Activated CD4-positive, alpha-beta T cell treated with anti-CD3 and anti-CD28 coated beads, Interleukin-2, amount 50 U/mL, for 16 hours (primary cell): ENCODE results near the gene ATP6V1E1.
"Not testable (repeated sequence)": the region's sequence is repeated elsewhere in the genome, so short reads cannot be mapped to it uniquely, and the experiment has no call there.

ENCODE experiments used
- DNase-seq: peaks from one replicate; pipeline ENCODE4 v3.0.0-alpha.2; 2020

ATP6V1E1 gene

DNA sequence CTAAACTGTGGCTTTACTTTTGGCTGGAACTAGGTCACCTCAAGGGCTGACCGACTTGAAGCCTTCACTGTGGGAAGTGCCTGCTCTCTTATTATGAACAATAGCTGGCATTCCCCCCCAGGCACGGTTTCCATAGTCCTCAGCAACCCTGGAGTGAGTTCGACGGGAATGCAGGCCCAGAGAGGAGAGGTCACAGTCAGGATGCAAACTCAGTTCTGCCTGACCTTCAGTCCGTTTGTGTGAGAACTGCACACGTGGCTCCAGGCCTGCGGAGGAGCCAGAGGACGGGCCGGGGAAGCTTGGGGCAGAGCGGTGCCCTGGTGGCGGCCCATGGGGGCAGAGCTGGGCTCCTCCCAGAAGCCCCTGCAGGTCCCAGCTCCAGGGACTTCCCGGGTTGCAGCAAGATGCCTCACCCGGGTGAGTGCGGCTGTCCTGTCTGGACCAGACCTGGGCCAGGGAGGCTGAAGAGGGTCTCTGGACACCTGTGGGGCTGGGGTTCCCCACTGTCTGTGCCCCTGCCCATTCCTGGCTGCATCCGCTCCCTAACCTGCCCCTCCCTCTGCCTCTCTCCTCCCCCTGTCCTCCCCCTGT is 48.0 kb downstream of the ATP6V1E1 start:
- no peak for DNase-seq

DNA sequence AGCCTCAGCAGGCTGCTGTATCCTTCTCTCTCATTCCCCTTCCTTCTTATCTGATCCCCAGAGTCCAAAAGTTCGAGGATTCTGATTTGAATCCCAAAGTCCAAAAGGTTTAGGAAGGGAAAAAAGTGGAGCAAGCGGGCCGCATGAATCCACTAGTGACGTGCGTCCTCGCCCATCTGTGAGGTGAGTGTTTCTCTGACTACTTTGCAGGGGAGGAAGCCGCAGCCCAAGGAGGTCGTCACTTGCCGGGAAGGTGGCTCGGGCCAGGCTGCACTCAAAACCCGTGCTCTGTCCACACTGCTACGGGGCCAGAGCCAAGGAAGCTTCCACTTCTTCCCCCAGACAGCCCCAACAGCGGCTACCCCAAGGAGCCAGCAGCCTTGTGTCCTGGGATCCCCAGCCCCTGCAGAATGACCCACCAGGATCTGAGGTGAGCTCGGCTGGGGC is 49.0 kb downstream of the ATP6V1E1 start:
- DNase-seq: no peak

DNA sequence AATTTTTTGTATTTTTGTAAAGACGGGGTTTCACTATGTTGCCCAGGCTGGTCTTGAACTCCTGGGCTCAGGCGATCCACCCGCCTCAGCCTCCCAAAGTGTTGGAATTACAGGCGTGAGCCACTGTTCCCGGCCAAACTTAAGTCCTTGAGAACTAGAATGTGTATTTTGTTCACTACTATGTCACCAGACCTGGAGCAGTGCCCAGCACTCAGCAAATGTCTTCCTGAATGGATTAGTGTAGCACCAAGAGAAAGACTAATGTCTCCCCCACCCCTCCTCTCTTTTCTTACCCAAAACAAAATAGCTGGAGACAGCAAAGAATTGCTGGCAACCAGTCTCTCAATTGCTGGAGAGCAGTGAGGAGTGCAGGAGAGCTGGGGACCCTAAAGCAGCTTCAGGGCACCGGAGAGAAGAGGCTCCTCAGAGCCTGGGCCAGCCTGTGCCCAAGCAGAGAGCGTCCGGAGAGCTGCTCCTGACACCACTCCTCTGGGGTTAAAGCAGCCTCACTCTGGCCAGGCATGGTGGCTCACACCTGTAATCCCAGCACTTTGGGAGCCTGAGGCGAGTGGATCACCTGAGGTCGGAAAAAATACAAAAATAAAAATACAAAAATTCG is 50.3 kb downstream of the ATP6V1E1 start:
- no peak for DNase-seq

DNA sequence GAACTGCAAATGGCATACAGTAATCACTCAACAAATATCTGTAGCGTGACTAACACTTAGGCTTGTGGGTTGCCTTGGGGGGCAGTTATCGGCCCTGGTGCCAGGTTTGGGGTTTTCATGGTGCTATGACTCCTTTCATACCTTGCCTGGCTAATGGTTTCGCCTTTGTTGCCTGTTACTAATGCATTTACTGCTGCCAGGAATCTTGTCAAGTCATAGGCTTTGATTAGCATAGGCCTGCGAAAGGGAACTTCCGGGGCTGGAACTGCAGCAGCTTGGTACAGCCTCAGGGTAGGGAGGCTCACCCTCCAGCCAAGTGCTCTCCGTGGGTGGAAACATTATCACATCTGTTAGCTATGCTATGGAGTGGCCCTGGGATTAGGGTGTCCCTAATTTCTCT is 52.1 kb downstream of the ATP6V1E1 start:
- DNase-seq: peak; percentile 34

DNA sequence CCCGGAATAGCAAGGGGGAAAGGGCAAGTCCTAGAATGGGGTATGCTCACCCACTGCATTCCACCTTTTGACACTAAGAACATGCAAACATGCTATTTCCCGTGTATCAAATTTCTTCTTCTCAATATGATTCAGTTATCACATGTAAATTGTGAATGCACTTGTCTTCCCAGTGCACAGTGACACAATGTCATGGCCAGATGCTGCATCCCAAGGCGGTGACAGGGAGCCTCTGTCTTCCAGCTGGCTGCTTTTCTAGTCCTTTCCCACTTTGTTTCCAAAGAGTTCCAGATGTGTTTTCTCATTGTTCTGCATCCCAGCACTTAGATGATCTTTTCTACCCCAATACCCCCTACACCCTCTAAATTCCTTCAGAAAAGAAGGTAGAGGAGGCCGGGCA is 52.9 kb downstream of the ATP6V1E1 start:
- DNase-seq: no peak

DNA sequence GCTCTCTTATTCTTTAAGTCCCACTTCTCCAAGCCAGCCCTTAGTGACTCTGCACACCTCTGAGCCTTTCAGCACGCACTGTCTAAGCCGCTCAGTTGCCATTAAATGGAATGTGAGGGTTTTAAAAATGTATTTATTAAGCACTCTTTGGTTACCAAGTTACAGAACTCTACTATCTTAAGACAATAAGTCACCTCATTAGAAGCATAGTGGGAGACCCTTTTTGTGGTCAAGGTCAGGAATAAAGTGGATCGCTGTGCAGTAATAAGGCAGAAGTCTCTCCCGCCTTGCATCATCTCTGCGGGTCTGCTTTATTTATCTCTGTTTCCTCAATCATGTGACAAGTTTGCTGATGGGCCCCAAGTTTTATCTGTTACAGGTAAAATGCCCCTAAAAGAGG is 53.4 kb downstream of the ATP6V1E1 start:
- DNase-seq: no peak

DNA sequence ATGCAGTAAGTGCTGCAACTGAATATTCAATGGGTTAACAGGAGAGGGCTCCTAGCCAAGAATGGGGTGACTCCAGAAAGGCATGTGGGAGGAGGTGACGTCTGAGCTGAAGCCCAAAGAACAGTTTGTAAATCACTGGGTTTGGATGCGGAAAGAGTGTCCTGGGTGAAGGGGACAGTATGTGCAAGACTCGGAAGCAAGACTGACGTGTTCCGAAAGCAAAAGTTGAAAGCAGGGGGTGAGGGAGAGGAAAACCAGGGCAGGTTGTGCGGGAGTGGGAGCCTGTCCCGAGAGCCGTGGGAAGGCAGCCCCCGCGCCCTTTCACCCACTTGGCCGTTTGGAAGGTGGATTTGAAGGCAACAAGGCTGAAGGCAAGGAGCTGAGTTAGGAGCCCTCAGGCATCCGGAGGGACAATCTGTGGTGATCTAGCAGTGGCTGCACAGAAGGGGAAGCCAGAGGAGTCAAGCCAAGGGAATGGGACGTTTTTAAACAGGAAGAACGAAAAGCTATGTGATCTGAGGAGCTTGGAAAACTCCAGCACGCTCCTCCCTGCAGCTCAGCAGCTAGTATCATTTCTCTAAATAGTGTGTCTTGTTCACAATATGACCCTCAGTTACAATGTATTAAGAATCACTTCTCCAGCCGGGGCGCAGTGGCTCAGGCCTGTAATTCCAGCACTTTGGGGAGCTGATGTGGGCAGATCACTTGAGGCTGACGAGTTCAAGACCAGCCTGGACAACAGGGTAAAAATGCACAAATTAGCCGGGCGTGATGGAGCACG is 57.5 kb downstream of the ATP6V1E1 start:
- DNase-seq: no peak

DNA sequence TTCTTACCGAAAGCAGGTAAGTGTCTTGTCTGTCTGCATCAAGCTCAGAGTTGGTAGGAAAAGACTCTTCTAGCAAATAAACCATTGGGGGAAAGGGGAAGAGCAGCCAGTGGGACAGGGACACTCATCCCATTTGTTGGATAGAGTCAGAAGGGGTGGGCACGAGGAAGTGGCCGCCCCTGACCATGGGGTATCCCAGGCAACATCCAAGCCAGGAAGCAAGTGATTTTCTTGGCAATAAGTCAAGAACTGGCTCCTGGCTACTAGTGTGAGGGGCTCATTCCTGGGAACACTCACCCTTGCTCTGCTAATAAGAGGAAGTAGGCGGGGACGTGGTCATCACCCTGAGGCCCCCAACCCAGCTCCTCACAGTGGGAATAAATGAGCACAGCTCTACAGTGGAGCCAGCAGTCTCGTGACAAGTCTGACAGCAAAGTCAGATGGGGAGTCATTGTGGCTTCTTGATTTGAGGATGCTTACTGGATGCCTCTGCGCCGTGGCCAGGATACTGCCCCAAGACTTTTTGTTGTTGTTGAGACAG is 58.5 kb downstream of the ATP6V1E1 start:
- peak; percentile 40 for DNase-seq

DNA sequence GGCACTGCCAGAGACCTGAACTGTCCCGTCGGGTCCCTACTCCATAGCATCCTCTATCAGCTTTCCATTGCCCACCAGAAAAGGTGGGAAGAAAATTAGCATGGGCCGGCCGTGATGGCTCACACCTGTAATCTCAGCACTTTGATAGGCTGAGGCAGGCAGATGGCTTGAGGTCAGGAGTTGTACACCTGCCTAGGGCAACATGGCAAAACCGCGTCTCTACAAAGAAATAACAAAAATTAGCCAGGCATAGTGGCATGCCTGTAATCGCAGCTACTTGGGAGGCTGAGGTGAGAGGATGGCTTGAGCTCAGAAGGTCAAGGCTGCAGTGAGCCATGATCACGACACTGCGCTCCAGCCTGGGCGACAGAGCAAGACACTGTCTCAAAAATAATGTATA is 61.8 kb downstream of the ATP6V1E1 start:
- DNase-seq: no peak

DNA sequence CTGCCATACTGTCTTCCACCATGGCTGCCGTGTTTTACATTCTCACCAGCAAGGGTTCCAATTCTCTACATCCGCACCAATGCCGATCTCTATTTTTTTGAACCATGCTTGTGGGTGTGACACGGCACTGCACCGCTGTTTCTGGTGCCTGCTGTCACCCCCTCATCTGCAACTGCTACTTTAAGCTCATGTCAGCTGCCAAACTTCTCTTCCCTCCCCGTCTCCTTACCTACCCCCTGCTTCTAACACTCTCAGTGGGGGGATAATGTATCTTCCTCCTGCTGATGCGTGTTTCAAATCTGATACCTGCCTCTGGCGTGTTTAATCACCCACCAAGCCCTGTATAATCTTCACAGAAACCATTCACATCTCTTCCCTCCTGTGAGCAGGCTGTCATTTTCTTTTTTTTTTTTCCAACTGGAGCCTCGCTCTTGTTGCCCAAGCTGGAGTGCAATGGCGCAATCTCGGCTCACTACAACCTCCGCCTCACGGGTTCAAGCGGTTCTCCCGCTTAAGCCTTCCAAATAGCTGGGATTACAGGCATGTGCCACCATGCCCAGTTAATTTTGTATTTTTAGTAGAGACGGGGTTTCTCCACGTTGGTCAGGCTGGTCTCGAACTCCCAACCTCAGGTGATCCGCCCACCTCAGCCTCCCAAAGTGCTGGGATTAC is 62.4 kb downstream of the ATP6V1E1 start:
- not testable (repeated sequence) for DNase-seq

DNA sequence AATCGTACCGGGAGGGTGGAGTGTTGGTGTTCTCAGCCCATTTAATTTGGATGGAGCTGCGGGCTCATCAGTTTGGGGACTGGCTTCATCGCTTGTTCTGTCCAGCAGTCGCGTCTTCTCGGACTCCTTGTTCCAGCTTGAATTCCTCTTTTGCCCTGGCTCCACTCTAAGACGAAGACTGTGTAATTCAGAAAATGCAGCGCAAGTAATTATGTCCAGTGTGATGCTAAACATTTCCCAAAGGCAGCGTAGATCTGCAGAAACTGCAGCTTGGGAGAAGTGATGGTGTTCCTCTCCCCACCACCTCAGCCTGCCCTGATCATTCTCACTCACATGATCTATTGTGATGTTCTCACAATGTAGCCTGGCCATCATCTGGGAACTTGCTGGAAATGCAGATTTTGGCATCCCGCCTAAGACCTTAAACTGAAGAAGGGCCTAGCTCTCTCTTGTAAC is 64.6 kb downstream of the ATP6V1E1 start:
- no peak for DNase-seq

DNA sequence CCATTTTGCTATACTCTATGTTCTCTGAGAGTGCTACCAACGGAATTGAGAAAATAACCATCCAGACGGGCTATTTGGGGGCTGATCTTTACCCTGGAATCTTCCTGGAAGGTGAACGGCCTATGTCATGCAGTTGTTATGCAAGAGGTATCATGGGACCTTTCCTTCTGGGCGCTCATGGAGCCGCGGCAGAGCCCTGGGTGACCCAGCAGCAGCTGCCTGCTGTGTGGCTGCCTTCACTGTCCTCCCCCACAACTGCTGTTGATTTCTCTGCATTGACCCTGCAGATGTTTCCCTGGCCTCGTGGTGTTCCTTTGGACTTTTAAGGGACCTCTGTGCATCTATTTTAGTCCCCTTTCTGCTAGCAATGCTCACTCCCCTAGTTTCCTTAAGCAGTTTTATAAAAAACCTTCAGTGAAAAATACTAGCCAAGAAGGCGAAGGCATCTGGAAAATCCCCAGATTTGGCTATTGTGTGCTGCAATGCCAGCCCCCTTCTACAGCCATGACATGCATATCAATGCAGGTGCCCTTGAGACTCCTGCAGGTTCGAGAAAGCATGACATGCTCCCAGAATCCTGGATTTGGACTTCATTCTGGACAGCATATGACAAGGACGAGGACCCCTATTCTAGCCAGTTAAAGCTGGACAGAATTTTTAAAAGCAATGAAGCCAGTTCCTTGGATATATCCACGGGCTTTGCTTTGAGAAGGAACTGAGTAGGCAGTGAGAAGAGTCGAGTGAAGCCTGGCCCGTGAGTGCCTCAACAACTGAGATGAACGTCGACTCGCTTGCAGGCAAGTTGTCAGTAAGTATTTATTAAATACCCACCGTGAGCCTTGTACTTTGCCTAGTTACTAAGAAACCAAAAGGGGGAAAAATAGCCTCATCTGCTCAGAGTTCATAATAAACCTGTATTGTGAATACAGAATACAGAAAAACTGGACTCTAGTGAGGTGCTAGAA is 65.4 kb downstream of the ATP6V1E1 start, which contains the start of gene SLC25A18:
SLC25A18 (plus strand) TSS at position 593 of the 965 bp plus-strand sequence. CDS start 16,447 bp downstream, outside the sequence.
- DNase-seq: no peak

DNA sequence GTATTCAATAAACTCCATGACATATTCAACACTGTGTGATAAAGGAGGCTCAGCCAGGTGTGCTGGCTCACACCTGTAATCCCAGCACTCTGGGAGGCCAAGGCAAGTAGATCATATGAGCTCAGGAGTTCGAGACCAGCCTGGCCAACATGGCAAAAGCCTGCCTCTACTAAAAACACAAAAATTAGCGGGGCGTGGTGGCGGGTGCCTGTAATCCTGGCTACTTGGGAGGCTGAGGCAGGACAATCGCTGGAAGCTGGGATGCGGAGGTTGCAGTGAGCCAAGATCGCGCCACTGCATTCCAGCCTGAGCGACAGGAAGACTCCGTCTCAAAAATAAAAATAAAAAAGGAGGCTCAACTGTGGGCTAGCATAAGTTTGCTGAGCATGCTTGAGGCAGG is 69.4 kb downstream of the ATP6V1E1 start:
- DNase-seq: no peak

DNA sequence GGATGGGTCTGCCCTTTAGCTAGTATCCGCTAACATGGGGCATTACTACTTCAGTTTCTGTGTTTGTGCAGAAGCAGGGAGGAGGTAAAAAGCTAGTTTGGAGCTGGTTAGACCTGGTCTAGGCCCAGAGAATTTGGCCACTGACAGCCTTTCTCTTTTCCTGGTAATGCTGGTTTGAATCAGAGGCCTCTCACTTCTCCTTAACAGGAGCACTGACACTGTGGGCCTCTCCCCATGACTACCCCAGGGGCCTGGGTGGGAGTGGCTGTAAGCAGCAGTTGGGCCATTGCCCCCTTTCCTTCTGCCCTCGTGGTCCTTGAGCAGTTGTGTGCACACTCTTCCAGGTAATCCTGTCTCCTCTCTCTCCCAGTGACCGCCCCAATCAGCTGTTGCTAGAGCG is 73.7 kb downstream of the ATP6V1E1 start:
- DNase-seq: no peak

DNA sequence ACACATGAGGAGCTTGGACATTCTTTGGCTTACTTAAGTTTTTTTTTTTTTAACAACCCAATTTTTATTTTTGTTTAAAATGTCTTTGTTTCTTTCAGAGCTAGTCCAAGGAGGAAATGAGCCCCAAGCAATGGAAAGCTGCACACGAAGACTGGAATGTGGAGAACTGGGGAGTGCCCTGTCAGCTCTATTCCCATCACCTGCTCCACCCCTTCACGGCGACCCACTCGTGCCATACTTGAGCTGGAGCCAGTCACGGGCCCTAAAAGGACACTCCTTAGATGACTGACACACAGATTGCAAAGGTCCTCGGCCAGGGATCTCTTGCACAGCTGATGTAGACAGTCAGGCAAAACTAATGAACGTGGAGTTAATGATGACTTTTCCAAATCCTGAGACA is 75.8 kb downstream of the ATP6V1E1 start:
- DNase-seq: no peak

DNA sequence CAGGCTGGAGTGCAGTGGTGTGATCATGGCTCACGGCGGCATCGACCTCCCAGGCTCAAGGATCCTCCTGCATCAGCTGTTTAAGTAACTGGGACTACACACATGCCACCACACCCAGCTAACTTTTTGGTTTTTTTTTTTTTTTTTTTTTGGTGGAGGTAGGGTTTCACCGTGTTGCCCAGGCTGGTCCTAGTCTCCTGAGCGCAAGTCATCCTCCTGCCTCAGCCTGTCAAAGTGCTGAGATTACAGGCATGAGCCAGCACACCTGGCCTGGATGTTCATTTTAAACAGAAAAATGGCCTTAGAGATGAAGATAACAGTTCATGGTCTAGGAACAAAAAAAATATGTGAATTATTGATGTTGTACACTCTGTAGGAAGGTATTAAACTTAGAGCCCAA is 78.9 kb downstream of the ATP6V1E1 start:
- DNase-seq: no peak

DNA sequence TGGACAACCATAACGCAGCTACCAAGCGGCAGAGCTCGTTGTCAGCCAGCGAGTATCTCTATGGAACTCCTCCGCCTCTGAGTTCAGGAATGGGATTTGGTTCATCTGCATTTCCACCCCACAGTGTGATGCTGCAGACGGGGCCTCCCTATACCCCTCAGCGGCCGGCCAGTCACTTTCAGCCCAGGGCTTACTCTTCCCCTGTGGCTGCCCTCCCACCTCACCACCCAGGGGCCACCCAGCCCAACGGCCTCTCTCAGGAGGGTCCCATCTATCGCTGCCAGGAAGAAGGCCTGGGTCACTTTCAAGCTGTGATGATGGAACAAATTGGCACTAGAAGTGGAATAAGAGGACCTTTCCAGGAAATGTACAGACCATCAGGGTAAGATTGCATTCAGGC is 79.4 kb downstream of the ATP6V1E1 start:
- DNase-seq: no peak

DNA sequence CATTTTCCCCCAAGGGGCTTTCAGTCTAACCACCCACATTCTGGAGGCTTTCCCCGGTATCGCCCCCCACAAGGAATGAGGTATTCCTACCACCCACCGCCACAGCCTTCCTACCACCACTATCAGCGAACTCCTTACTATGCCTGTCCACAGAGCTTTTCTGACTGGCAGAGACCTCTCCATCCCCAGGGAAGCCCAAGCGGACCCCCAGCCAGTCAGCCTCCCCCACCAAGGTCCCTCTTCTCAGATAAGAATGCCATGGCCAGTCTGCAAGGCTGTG is 79.9 kb downstream of the ATP6V1E1 start:
- DNase-seq: no peak

DNA sequence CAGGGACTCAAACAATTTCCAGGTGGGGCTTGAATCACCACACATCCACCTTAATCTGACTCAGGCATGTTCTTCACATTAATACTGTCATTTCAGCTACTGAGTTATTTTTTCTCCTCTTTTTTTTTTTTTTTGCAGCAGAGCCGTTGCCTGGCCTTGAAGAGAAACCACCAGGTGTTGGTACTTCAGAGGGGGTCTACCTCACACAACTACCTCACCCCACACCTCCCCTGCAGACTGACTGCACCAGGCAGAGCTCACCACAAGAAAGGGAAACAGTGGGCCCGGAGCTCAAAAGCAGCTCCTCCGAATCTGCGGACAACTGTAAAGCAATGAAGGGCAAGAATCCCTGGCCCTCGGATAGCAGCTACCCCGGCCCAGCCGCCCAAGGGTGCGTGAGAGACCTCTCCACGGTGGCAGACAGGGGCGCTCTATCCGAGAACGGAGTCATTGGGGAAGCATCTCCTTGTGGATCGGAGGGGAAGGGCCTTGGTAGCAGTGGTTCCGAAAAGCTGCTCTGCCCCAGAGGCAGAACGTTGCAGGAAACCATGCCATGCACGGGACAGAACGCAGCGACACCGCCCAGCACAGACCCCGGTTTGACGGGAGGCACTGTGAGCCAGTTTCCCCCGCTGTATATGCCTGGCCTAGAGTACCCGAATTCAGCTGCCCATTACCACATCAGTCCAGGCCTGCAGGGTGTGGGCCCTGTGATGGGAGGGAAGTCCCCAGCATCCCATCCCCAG is 80.4 kb downstream of the ATP6V1E1 start:
- no peak for DNase-seq

DNA sequence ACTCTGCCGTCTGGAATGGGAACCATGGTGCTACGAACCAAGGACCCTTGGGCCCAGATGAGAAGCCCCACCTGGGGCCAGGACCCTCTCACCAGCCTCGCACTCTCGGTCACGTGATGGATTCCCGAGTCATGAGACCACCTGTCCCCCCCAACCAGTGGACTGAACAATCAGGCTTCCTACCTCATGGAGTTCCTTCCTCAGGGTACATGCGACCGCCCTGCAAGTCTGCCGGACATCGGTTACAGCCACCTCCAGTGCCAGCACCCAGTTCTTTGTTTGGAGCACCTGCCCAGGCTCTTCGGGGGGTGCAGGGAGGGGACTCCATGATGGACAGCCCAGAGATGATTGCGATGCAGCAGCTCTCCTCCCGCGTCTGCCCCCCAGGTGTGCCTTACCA is 86.1 kb downstream of the ATP6V1E1 start:
- DNase-seq: no peak
